ENCODE results near the gene SUMO4.

DNA sequence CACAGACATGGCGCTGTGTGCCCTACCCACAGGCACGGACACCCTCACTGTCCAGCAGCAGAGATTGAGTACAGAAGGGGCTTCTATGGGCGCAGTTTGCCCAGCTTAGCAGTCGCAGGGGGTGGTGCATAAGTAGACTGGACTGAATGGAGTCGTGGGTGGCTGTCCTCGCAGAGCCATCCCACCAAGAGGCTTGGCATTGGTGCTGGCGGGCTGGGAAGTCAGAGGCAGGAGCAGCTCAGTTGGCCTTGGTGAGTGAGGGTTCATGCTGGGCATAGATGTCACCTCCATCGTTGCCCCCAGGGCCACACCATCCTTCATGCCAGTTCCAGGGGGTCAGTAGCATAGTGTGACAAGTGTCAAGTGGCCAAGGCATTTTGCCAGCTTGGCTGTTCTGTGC, 25.2 kb downstream of the SUMO4 start:
- TF ChIP-seq, protein P1, sequence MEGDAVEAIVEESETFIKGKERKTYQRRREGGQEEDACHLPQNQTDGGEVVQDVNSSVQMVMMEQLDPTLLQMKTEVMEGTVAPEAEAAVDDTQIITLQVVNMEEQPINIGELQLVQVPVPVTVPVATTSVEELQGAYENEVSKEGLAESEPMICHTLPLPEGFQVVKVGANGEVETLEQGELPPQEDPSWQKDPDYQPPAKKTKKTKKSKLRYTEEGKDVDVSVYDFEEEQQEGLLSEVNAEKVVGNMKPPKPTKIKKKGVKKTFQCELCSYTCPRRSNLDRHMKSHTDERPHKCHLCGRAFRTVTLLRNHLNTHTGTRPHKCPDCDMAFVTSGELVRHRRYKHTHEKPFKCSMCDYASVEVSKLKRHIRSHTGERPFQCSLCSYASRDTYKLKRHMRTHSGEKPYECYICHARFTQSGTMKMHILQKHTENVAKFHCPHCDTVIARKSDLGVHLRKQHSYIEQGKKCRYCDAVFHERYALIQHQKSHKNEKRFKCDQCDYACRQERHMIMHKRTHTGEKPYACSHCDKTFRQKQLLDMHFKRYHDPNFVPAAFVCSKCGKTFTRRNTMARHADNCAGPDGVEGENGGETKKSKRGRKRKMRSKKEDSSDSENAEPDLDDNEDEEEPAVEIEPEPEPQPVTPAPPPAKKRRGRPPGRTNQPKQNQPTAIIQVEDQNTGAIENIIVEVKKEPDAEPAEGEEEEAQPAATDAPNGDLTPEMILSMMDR (IDR thresholded peaks at IDR 0.05) = no peak
- TF ChIP-seq JUN (CRISPR knock-in tag; IDR thresholded peaks at IDR 0.05) (no peak), FOXJ3 (CRISPR knock-in tag; IDR thresholded peaks at IDR 0.05; ENCODE audit: borderline replicate concordance) (no peak), ZBTB21 (CRISPR knock-in tag; IDR thresholded peaks at IDR 0.05; ENCODE audit: borderline replicate concordance) (no peak), FOXP1 (CRISPR knock-in tag; IDR thresholded peaks at IDR 0.05; ENCODE audit: borderline replicate concordance) (no peak), CREB1 (CRISPR knock-in tag; IDR thresholded peaks at IDR 0.05) (no peak), CBFB (CRISPR knock-in tag; IDR thresholded peaks at IDR 0.05; ENCODE audit: low read depth) (no peak), MXD4 (CRISPR knock-in tag; IDR thresholded peaks at IDR 0.05; ENCODE audit: borderline replicate concordance) (no peak), NFE2L1 (CRISPR knock-in tag; IDR thresholded peaks at IDR 0.05) (no peak)
- TF ChIP-seq, protein P2, sequence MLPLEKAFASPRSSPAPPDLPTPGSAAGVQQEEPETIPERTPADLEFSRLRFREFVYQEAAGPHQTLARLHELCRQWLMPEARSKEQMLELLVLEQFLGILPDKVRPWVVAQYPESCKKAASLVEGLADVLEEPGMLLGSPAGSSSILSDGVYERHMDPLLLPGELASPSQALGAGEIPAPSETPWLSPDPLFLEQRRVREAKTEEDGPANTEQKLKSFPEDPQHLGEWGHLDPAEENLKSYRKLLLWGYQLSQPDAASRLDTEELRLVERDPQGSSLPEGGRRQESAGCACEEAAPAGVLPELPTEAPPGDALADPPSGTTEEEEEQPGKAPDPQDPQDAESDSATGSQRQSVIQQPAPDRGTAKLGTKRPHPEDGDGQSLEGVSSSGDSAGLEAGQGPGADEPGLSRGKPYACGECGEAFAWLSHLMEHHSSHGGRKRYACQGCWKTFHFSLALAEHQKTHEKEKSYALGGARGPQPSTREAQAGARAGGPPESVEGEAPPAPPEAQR (CRISPR knock-in tag; IDR thresholded peaks at IDR 0.05) = no peak
- TF ChIP-seq, protein P3, sequence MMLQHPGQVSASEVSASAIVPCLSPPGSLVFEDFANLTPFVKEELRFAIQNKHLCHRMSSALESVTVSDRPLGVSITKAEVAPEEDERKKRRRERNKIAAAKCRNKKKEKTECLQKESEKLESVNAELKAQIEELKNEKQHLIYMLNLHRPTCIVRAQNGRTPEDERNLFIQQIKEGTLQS (CRISPR knock-in tag; conservative IDR thresholded peaks at IDR 0.05) = no peak
- TF ChIP-seq, protein P4, sequence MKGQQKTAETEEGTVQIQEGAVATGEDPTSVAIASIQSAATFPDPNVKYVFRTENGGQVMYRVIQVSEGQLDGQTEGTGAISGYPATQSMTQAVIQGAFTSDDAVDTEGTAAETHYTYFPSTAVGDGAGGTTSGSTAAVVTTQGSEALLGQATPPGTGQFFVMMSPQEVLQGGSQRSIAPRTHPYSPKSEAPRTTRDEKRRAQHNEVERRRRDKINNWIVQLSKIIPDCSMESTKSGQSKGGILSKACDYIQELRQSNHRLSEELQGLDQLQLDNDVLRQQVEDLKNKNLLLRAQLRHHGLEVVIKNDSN (CRISPR knock-in tag; IDR thresholded peaks at IDR 0.05) = no peak
